IMR-90 (cell line): Measurements from ENCODE around the gene GRAMD2B.

Experiments used
- CEBPB ChIP-seq: IDR thresholded peaks from 2 replicates; pipeline ENCODE4 v1.6.1; 2012; ENCODE audit warnings: low read depth, low read length, improper control_type of control experiment
- FOS ChIP-seq: fragments of 150-350 bp; IDR thresholded peaks from 2 replicates; pipeline ENCODE4 v1.6.1; 2016; ENCODE audit warnings: low read depth, low read length
- MAFK ChIP-seq: IDR thresholded peaks from 2 replicates; pipeline ENCODE4 v1.6.1; 2012; ENCODE audit warnings: low read depth, low read length, improper control_type of control experiment
- MXI1 ChIP-seq: IDR thresholded peaks from 2 replicates; pipeline ENCODE4 v1.6.1; 2012; ENCODE audit warnings: low read depth, mild to moderate bottlenecking, low read length, moderate library complexity, borderline replicate concordance
- POLR2A ChIP-seq: IDR thresholded peaks from 2 replicates; pipeline ENCODE4 v1.6.1; 2012; ENCODE audit warnings: mild to moderate bottlenecking, low read depth, low read length
- RAD21 ChIP-seq: IDR thresholded peaks from 2 replicates; pipeline ENCODE4 v1.6.1; 2012; ENCODE audit warnings: low read length, improper control_type of control experiment
- RCOR1 ChIP-seq: IDR thresholded peaks from 2 replicates; pipeline ENCODE4 v1.6.1; 2012; ENCODE audit warnings: mild to moderate bottlenecking, low read length, improper control_type of control experiment; ENCODE audit not compliant: insufficient replicate concordance
- RFX5 ChIP-seq: IDR thresholded peaks from 2 replicates; pipeline ENCODE4 v1.8.0; 2012; ENCODE audit warnings: low read depth, mild to moderate bottlenecking, low read length, moderate library complexity
- SMC3 ChIP-seq: fragments of 150-350 bp; IDR thresholded peaks from 2 replicates; pipeline ENCODE4 v1.6.1; 2016; ENCODE audit warnings: low read depth, mild to moderate bottlenecking, antibody characterized with exemption, low read length, moderate library complexity
- TF ChIP-seq, protein P1 (sequence below): conservative IDR thresholded peaks from 2 replicates; pipeline ENCODE4 v1.5.1; 2012; ENCODE audit warnings: mild to moderate bottlenecking, low read depth, low read length, improper control_type of control experiment

DNA sequence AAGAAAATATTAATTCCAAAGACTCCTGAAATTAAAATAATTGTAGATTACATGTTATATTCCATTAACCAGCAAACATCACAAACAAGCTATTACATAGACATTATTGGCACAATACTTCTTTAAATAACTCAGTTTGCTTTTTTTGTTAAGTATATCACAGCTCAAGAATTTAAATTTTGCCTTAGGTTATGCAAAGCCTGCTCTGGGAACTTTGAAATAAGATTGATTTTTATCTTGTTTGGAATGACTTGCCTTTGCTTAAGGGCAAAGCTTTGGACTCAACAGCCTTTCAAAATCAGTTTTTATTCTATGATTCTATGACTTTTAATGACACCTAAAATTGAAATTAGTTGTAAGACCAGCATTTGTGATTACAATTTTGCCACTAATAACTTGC lies 93.6 kb downstream of the GRAMD2B start:
- TF ChIP-seq, protein P1, sequence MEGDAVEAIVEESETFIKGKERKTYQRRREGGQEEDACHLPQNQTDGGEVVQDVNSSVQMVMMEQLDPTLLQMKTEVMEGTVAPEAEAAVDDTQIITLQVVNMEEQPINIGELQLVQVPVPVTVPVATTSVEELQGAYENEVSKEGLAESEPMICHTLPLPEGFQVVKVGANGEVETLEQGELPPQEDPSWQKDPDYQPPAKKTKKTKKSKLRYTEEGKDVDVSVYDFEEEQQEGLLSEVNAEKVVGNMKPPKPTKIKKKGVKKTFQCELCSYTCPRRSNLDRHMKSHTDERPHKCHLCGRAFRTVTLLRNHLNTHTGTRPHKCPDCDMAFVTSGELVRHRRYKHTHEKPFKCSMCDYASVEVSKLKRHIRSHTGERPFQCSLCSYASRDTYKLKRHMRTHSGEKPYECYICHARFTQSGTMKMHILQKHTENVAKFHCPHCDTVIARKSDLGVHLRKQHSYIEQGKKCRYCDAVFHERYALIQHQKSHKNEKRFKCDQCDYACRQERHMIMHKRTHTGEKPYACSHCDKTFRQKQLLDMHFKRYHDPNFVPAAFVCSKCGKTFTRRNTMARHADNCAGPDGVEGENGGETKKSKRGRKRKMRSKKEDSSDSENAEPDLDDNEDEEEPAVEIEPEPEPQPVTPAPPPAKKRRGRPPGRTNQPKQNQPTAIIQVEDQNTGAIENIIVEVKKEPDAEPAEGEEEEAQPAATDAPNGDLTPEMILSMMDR, result no peak
- TF ChIP-seq POLR2A, result no peak
- TF ChIP-seq FOS, result no peak
- TF ChIP-seq MAFK, result no peak
- TF ChIP-seq MXI1, result no peak
- no peak for TF ChIP-seq RAD21
- TF ChIP-seq RCOR1, result no peak
- no peak for TF ChIP-seq SMC3
- no peak for TF ChIP-seq RFX5
- no peak for TF ChIP-seq CEBPB
